SK-N-SH treated with all-trans-retinoic acid at 6 μM for 48 hours (cell line): ENCODE data around the gene PURB.
A peak's percentile ranks its signal among the peaks of the same experiment; 100 is the strongest.
"Not testable (repeated sequence)": the region's sequence is repeated elsewhere in the genome, so short reads cannot be mapped to it uniquely, and the experiment has no call there.

Experiments used
- ATAC-seq: fragments of 200-7000 bp; cut with Tn5 transposase; 3 replicates; pipeline ENCODE4 v1.9.1; 2020; ENCODE audit warnings: mild to moderate bottlenecking, moderate library complexity
- ARNTL ChIP-seq: fragments of 450-650 bp; formaldehyde crosslinking; IDR thresholded peaks from 2 replicates; pipeline ENCODE4 v1.5.0; 2020; ENCODE audit warnings: low read depth, mild to moderate bottlenecking, moderate library complexity, borderline replicate concordance
- BACH2 ChIP-seq: fragments of 250-450 bp; sonication (Bioruptor Pico); IDR thresholded peaks from 2 replicates; pipeline ENCODE4 v1.9.0; 2021; ENCODE audit warnings: mild to moderate bottlenecking, borderline replicate concordance
- CREB5 ChIP-seq: fragments of 250-450 bp; sonication (Bioruptor Pico); IDR thresholded peaks from 2 replicates; pipeline ENCODE4 v1.5.1; 2020; ENCODE audit warnings: low read depth, mild to moderate bottlenecking, moderate library complexity
- CSDC2 ChIP-seq: fragments of 250-450 bp; sonication (Bioruptor Pico); IDR thresholded peaks from 2 replicates; pipeline ENCODE4 v1.5.0; 2020; ENCODE audit warnings: mild to moderate bottlenecking, moderate library complexity
- CSRNP3 ChIP-seq: fragments of 250-450 bp; sonication (Bioruptor Pico); IDR thresholded peaks from 2 replicates; pipeline ENCODE4 v1.5.1; 2021; ENCODE audit warnings: mild to moderate bottlenecking, moderate library complexity
- ESRRG ChIP-seq: fragments of 250-450 bp; sonication (Bioruptor Pico); IDR thresholded peaks from 2 replicates; pipeline ENCODE4 v1.6.1; 2021; ENCODE audit warnings: mild to moderate bottlenecking
- GLIS3 ChIP-seq: fragments of 250-450 bp; sonication (Bioruptor Pico); IDR thresholded peaks from 2 replicates; pipeline ENCODE4 v1.5.0; 2020; ENCODE audit warnings: mild to moderate bottlenecking, moderate library complexity
- ISL1 ChIP-seq: fragments of 250-450 bp; sonication (Bioruptor Pico); IDR thresholded peaks from 2 replicates; pipeline ENCODE4 v2.1.2; 2022; ENCODE audit warnings: mild to moderate bottlenecking, moderate library complexity
- OSR1 ChIP-seq: fragments of 250-450 bp; sonication (Bioruptor Pico); IDR thresholded peaks from 2 replicates; pipeline ENCODE4 v1.8.0; 2022; ENCODE audit warnings: moderate library complexity, mild to moderate bottlenecking, inconsistent platforms
- PATZ1 ChIP-seq: fragments of 250-450 bp; sonication (Bioruptor Pico); IDR thresholded peaks from 2 replicates; pipeline ENCODE4 v1.8.0; 2020; ENCODE audit warnings: mild to moderate bottlenecking, moderate library complexity, borderline replicate concordance
- POU6F1 ChIP-seq: fragments of 250-450 bp; sonication (Bioruptor Pico); IDR thresholded peaks from 2 replicates; pipeline ENCODE4 v1.8.0; 2021; ENCODE audit warnings: low read depth, mild to moderate bottlenecking, moderate library complexity, borderline replicate concordance
- PPARA ChIP-seq: fragments of 250-450 bp; sonication (Bioruptor Pico); IDR thresholded peaks from 2 replicates; pipeline ENCODE4 v1.5.0; 2020; ENCODE audit warnings: mild to moderate bottlenecking, borderline replicate concordance
- RARB ChIP-seq: fragments of 250-450 bp; sonication (Bioruptor Pico); IDR thresholded peaks from 2 replicates; pipeline ENCODE4 v1.8.0; 2021; ENCODE audit warnings: mild to moderate bottlenecking, moderate library complexity
- SNAI2 ChIP-seq: fragments of 250-450 bp; sonication (Bioruptor Pico); IDR thresholded peaks from 2 replicates; pipeline ENCODE4 v1.5.0; 2020; ENCODE audit warnings: mild to moderate bottlenecking, moderate library complexity
- TCF4 ChIP-seq: fragments of 250-450 bp; sonication (Bioruptor Pico); IDR thresholded peaks from 2 replicates; pipeline ENCODE4 v1.8.0; 2021; ENCODE audit warnings: mild to moderate bottlenecking, moderate library complexity, borderline replicate concordance
- TOX ChIP-seq: fragments of 250-450 bp; sonication (Bioruptor Pico); IDR thresholded peaks from 2 replicates; pipeline ENCODE4 v1.8.0; 2021; ENCODE audit warnings: mild to moderate bottlenecking, moderate library complexity, borderline replicate concordance
- TSHZ2 ChIP-seq: fragments of 250-450 bp; sonication (Bioruptor Pico); IDR thresholded peaks from 2 replicates; pipeline ENCODE4 v1.5.0; 2020; ENCODE audit warnings: mild to moderate bottlenecking, moderate library complexity
- ZC3H10 ChIP-seq: fragments of 250-450 bp; sonication (Bioruptor Pico); IDR thresholded peaks from 2 replicates; pipeline ENCODE4 v1.5.1; 2021; ENCODE audit warnings: mild to moderate bottlenecking, moderate library complexity
- ZFP3 ChIP-seq: fragments of 250-450 bp; sonication (Bioruptor Pico); IDR thresholded peaks from 2 replicates; pipeline ENCODE4 v1.5.0; 2020; ENCODE audit warnings: mild to moderate bottlenecking, moderate library complexity
- ZFP30 ChIP-seq: fragments of 450-650 bp; formaldehyde crosslinking; IDR thresholded peaks from 2 replicates; pipeline ENCODE4 v1.5.0; 2022; ENCODE audit warnings: mild to moderate bottlenecking, moderate library complexity
- ZNF565 ChIP-seq: fragments of 450-650 bp; formaldehyde crosslinking; conservative IDR thresholded peaks from 2 replicates; pipeline ENCODE4 v1.5.0; 2020; ENCODE audit warnings: low read depth, mild to moderate bottlenecking, moderate library complexity
- ZNF70 ChIP-seq: fragments of 450-650 bp; formaldehyde crosslinking; IDR thresholded peaks from 2 replicates; pipeline ENCODE4 v1.5.0; 2020; ENCODE audit warnings: mild to moderate bottlenecking, moderate library complexity
- ZNF8 ChIP-seq: fragments of 450-650 bp; formaldehyde crosslinking; IDR thresholded peaks from 2 replicates; pipeline ENCODE4 v1.5.0; 2020; ENCODE audit warnings: mild to moderate bottlenecking, moderate library complexity

PURB gene

GRCh38 chr7:44867073-44867995 lies 18.0 kb downstream of the PURB start:
- TF ChIP-seq ZNF8 (CRISPR knock-in tag) = no peak
- no peak for TF ChIP-seq OSR1
- no peak for TF ChIP-seq ZNF565
- no peak for TF ChIP-seq TOX (CRISPR knock-in tag)
- TF ChIP-seq CREB5 = peak; percentile 82
- no peak for TF ChIP-seq TCF4 (CRISPR knock-in tag)
- TF ChIP-seq PATZ1 = no peak
- TF ChIP-seq SNAI2 (CRISPR knock-in tag) = peak; percentile 50; the same call in 1 of the 2 replicates
- TF ChIP-seq BACH2 = no peak
- TF ChIP-seq ZC3H10 (CRISPR knock-in tag) = no peak
- TF ChIP-seq ZNF70 (CRISPR knock-in tag) = no peak
- no peak for TF ChIP-seq ESRRG (CRISPR knock-in tag)
- no peak for TF ChIP-seq ISL1 (CRISPR knock-in tag)
- TF ChIP-seq ZFP30 (CRISPR knock-in tag) = no peak
- no peak for TF ChIP-seq CSRNP3 (CRISPR knock-in tag)
- TF ChIP-seq POU6F1 (CRISPR knock-in tag) = no peak
- TF ChIP-seq RARB (CRISPR knock-in tag) = no peak
- TF ChIP-seq CSDC2 = no peak
- no peak for TF ChIP-seq TSHZ2 (CRISPR knock-in tag)
- no peak for TF ChIP-seq GLIS3 (CRISPR knock-in tag)
- no peak for TF ChIP-seq ARNTL (CRISPR knock-in tag)
- TF ChIP-seq PPARA (CRISPR knock-in tag) = no peak
- TF ChIP-seq ZFP3 (CRISPR knock-in tag) = peak; percentile 50; the same call in 1 of the 2 replicates
- peak; percentile 98 for ATAC-seq

GRCh38 chr7:44861949-44862348 lies 23.4 kb downstream of the PURB start:
- not testable (repeated sequence) for ATAC-seq

GRCh38 chr7:44858161-44858560 lies 27.2 kb downstream of the PURB start:
- TF ChIP-seq TSHZ2 (CRISPR knock-in tag) = no peak
- TF ChIP-seq ZNF70 (CRISPR knock-in tag) = no peak
- no peak for TF ChIP-seq ARNTL (CRISPR knock-in tag)
- TF ChIP-seq ZFP3 (CRISPR knock-in tag) = no peak
- no peak for TF ChIP-seq POU6F1 (CRISPR knock-in tag)
- TF ChIP-seq CSDC2 = no peak
- TF ChIP-seq ZFP30 (CRISPR knock-in tag) = no peak
- ATAC-seq = no peak
